ENCODE results near the gene ATXN7. TPM values are rescaled to one million over a fixed set of nuclear protein-coding genes. Genes with fewer than 3 reads are reported as not detected.

ATXN7 gene
- total RNA-seq, 1 donor from 2014 or later, result 27.0 TPM

- DNase-seq, result no peak
These were observed 70.6 kb downstream of the ATXN7 start for GRCh38 chr3:63934041-63934866.

- no peak for DNase-seq
These were observed 73.3 kb downstream of the ATXN7 start for GRCh38 chr3:63936925-63937324.

- DNase-seq, result no peak
These were observed 74.3 kb downstream of the ATXN7 start for GRCh38 chr3:63937661-63938651.

GRCh38 chr3:63940389-63940757, 76.7 kb downstream of the ATXN7 start:
- no peak for DNase-seq

GRCh38 chr3:63942528-63942927, 78.9 kb downstream of the ATXN7 start:
- no peak for DNase-seq

GRCh38 chr3:63943678-63944077, 80.0 kb downstream of the ATXN7 start:
- no peak for DNase-seq

- DNase-seq, result no peak
These were observed 82.0 kb downstream of the ATXN7 start for GRCh38 chr3:63945558-63946096.

- DNase-seq, result no peak
These were observed 83.1 kb downstream of the ATXN7 start for GRCh38 chr3:63946753-63947152.

GRCh38 chr3:63947594-63947993, 83.9 kb downstream of the ATXN7 start:
- no peak for DNase-seq

- DNase-seq, result peak; percentile 43
These were observed 85.3 kb downstream of the ATXN7 start for GRCh38 chr3:63949005-63949404.

- DNase-seq, result no peak
These were observed 87.0 kb downstream of the ATXN7 start for GRCh38 chr3:63950698-63951097.

GRCh38 chr3:63951492-63952247, 88.0 kb downstream of the ATXN7 start:
- DNase-seq, result no peak

GRCh38 chr3:63952248-63952594, 88.6 kb downstream of the ATXN7 start:
- no peak for DNase-seq

- no peak for DNase-seq
These were observed 90.5 kb downstream of the ATXN7 start for GRCh38 chr3:63954182-63954581.

GRCh38 chr3:63955036-63955650, 91.5 kb downstream of the ATXN7 start:
- DNase-seq, result no peak

- no peak for DNase-seq
These were observed 92.3 kb downstream of the ATXN7 start for GRCh38 chr3:63955830-63956545.

- DNase-seq, result peak; percentile 12
These were observed 95.5 kb downstream of the ATXN7 start for GRCh38 chr3:63959146-63959545.

GRCh38 chr3:63960048-63960711, 96.5 kb downstream of the ATXN7 start:
- DNase-seq, result peak; percentile 32

GRCh38 chr3:63961891-63962290, 98.2 kb downstream of the ATXN7 start:
- no peak for DNase-seq

- no peak for DNase-seq
These were observed 99.8 kb downstream of the ATXN7 start for GRCh38 chr3:63963496-63963895.

All from skin of body (tissue), 2 donors.